Omental fat pad (tissue), 4 donors: Measurements from ENCODE around the gene LMO7. TPM values are rescaled to one million over a fixed set of nuclear protein-coding genes. Genes with fewer than 3 reads are reported as not detected.

ENCODE experiments used
- ATAC-seq: fragments of 150-250 bp; one replicate; pipeline ENCODE4 v1.9.1; 2016; ENCODE audit warnings: mild to moderate bottlenecking, moderate library complexity; ENCODE audit not compliant: low FRiP score
- DNase-seq: peaks from one replicate; pipeline ENCODE4 v3.0.0-alpha.2; 2019; ENCODE audit warnings: low spot score
- CTCF ChIP-seq, 3 donors: fragments of 450-650 bp; IDR thresholded peaks; one replicate each; pipeline ENCODE4 v1.5.1; 2016 to 2017; ENCODE audit warnings: antibody characterized with exemption in 3 of 3, mild to moderate bottlenecking in 3 of 3, moderate library complexity in 2 of 3
- total RNA-seq, 4 donors: library from RNA; depleted of rRNA; stranded (reverse); fragments of >200 nt; gene quantifications; one replicate each; pipeline ENCODE4 v1.1.0, GENCODE V29; 2016

Gene LMO7
- total RNA-seq, 4 donors from 2014 or later, result 7.7 to 22.0 (median 12.4) TPM

GRCh38 chr13:75745387-75745786 lies 109.3 kb downstream of the LMO7 start:
- DNase-seq (no peak), ATAC-seq (no peak)
- TF ChIP-seq CTCF (IDR thresholded peaks at IDR 0.05), result no peak

GRCh38 chr13:75748874-75749273 lies 112.7 kb downstream of the LMO7 start:
- no peak for TF ChIP-seq CTCF (IDR thresholded peaks at IDR 0.05)
- DNase-seq (no peak), ATAC-seq (no peak)

- ATAC-seq, result no peak
- TF ChIP-seq CTCF (IDR thresholded peaks at IDR 0.05), result no peak
- DNase-seq, result no peak
Measured at GRCh38 chr13:75749407-75749806, 113.3 kb downstream of the LMO7 start.

GRCh38 chr13:75751350-75751749 lies 115.2 kb downstream of the LMO7 start:
- no peak for ATAC-seq
- no peak for TF ChIP-seq CTCF (IDR thresholded peaks at IDR 0.05)
- no peak for DNase-seq

GRCh38 chr13:75752826-75753225 lies 116.7 kb downstream of the LMO7 start:
- no peak for TF ChIP-seq CTCF (IDR thresholded peaks at IDR 0.05)
- no peak for DNase-seq
- no peak for ATAC-seq

GRCh38 chr13:75754936-75755335 lies 118.8 kb downstream of the LMO7 start:
- ATAC-seq (no peak), DNase-seq (no peak)
- TF ChIP-seq CTCF (IDR thresholded peaks at IDR 0.05), result no peak

- no peak for DNase-seq
- no peak for ATAC-seq
- no peak for TF ChIP-seq CTCF (IDR thresholded peaks at IDR 0.05)
Measured at GRCh38 chr13:75757336-75757735, 121.2 kb downstream of the LMO7 start.
